ENCODE data around the gene ANKRD29.

Gene ANKRD29

GRCh38 chr18:23552505-23552904 is 110.2 kb downstream of the ANKRD29 start:
- no peak for DNase-seq

GRCh38 chr18:23551978-23552377 is 110.7 kb downstream of the ANKRD29 start:
- DNase-seq: no peak

GRCh38 chr18:23550898-23551297 is 111.8 kb downstream of the ANKRD29 start:
- no peak for DNase-seq

Measured in activated CD4-positive, alpha-beta T cell treated with anti-CD3 and anti-CD28 coated beads for 48 hours (primary cell).